ENCODE measurements around the gene JPT1.
"Not testable (repeated sequence)": the region's sequence is repeated elsewhere in the genome, so short reads cannot be mapped to it uniquely, and the experiment has no call there.

JPT1 gene

GRCh38 chr17:75159196-75160031, 5.1 kb upstream of the JPT1 start:
- in situ Hi-C loops (cut with MboI; ENCODE audit: low sequenced_read_pairs): no loop called here

- in situ Hi-C loops (cut with MboI; ENCODE audit: low sequenced_read_pairs): not testable (repeated sequence)
Observed at GRCh38 chr17:75158480-75158879, 4.2 kb upstream of the JPT1 start.

- in situ Hi-C loops (cut with MboI; ENCODE audit: low sequenced_read_pairs): no loop called here
Observed at GRCh38 chr17:75155191-75155601, 884 bp upstream of the JPT1 start.

DNA sequence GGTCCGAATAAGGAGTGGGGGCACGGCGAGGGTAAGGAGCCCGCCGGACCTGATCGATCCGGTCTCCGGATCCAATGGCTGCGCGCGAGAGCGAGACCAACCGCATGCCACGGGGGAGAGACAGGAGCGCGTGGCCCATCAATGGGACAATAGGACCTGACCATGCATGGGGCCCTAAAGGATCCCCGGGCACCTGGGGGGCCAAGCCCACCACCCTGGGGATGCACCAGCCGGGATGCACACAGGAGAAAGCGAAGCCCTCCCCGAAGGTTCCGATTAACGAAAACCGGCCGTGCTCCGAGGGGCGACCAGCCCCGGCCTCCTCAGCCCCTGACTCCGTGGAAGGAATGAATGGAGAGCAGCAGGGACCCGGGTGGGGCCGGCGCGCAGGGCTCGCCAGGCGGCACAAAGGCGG, 525 bp downstream of the JPT1 start:
- in situ Hi-C loops (cut with MboI; ENCODE audit: low sequenced_read_pairs): no loop called here

GRCh38 chr17:75152922-75153779, 1.2 kb downstream of the JPT1 start:
- in situ Hi-C loops (cut with MboI; ENCODE audit: low sequenced_read_pairs): no loop called here

- in situ Hi-C loops (cut with MboI; ENCODE audit: low sequenced_read_pairs): no loop called here
Observed at GRCh38 chr17:75152523-75152921, 1.8 kb downstream of the JPT1 start.

GRCh38 chr17:75151930-75152329, 2.4 kb downstream of the JPT1 start:
- in situ Hi-C loops (cut with MboI; ENCODE audit: low sequenced_read_pairs): no loop called here

GRCh38 chr17:75147878-75148546, 6.3 kb downstream of the JPT1 start:
- in situ Hi-C loops (cut with MboI; ENCODE audit: low sequenced_read_pairs): no loop called here

GRCh38 chr17:75146592-75146991, 7.7 kb downstream of the JPT1 start:
- in situ Hi-C loops (cut with MboI; ENCODE audit: low sequenced_read_pairs): no loop called here

- in situ Hi-C loops (cut with MboI; ENCODE audit: low sequenced_read_pairs): no loop called here
Observed at GRCh38 chr17:75144816-75145512, 9.3 kb downstream of the JPT1 start.

GRCh38 chr17:75142236-75142971, 11.9 kb downstream of the JPT1 start:
- in situ Hi-C loops (cut with MboI; ENCODE audit: low sequenced_read_pairs): no loop called here

- in situ Hi-C loops (cut with MboI; ENCODE audit: low sequenced_read_pairs): no loop called here
Observed at GRCh38 chr17:75138519-75138918, 15.8 kb downstream of the JPT1 start.

- in situ Hi-C loops (cut with MboI; ENCODE audit: low sequenced_read_pairs): not testable (repeated sequence)
Observed at GRCh38 chr17:75137762-75138161, 16.6 kb downstream of the JPT1 start.

- in situ Hi-C loops (cut with MboI; ENCODE audit: low sequenced_read_pairs): no loop called here
Observed at GRCh38 chr17:75135946-75136345, 18.4 kb downstream of the JPT1 start.

DNA sequence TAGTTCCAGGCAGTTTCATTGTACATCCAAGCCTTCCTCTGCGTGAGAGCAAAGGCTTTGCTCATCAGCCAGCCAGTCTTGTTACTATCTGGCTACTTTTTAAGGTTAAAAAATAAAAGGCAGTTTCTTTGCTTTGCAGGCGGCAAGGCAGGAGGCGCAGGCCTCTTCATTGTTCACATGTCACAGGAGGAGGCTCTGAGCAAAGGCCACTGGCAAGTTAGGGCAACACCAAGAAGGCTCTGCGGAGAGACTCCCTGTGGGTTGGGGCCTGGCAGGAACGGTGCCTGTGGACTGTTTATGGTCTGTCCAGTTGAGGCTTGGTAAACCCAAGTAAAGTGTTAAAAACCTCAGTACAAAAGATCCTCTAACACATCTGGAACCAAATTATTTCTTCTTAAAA, 18.9 kb downstream of the JPT1 start:
- in situ Hi-C loops (cut with MboI; ENCODE audit: low sequenced_read_pairs): no loop called here

DNA sequence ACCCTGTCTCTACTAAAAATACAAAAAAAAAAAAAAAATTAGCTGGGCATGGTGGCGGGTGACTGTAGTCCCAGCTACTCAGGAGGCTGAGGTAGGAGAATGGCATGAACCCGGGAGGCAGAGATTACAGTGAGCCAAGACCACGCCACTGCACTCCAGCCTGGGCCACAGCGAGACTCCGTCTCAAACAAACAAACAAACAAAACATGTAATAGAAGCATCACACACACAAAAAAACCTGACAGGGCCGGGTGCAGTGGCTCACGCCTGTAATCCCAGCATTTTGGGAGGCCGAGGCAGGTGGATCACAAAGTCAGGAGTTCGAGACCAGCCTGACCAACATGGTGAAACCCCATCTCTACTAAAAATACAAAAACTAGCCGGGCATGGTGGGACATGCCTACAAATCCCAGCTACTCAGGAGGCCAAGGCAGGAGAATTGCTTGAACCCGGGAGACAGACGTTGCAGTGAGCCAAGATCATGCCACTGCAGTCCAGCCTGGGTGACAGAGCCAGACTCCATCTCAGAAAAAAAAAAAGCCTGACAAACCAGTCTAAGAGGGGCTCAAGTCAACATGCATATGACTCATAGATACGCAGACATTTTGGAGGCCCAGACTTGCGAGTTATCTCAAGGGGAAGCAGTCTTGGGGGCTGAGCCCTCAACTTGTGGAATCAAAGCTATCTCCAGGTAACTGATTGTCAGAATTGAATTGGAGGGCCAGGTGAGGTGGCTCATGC, 20.5 kb downstream of the JPT1 start:
- in situ Hi-C loops (cut with MboI; ENCODE audit: low sequenced_read_pairs): not testable (repeated sequence)

GRCh38 chr17:75133001-75133400, 21.3 kb downstream of the JPT1 start:
- in situ Hi-C loops (cut with MboI; ENCODE audit: low sequenced_read_pairs): no loop called here

- in situ Hi-C loops (cut with MboI; ENCODE audit: low sequenced_read_pairs): not testable (repeated sequence)
Observed at GRCh38 chr17:75132018-75133000, 22.0 kb downstream of the JPT1 start.
